ENCODE results near the gene FFAR4.

The FFAR4 gene

GRCh38 chr10:93589648-93590562, 23.4 kb downstream of the FFAR4 start:
- no peaks in the 10 kb centered on the region for H3K9me3 ChIP-seq (ENCODE audit: control insufficient read depth in 2 of 2, low read length in 2 of 2)
- no peaks in the 10 kb centered on the region for H3K36me3 ChIP-seq (ENCODE audit: control insufficient read depth in 2 of 2, insufficient read depth in 2 of 2, low read length in 2 of 2)
- H3K27me3 ChIP-seq (ENCODE audit: control insufficient read depth in 2 of 2, insufficient read depth in 2 of 2, low read length in 2 of 2) = no peaks in the 10 kb centered on the region
- H3K27ac ChIP-seq (ENCODE audit: low read depth in 2 of 2, low read length in 2 of 2) = no peak overlapping the region
- H3K9ac ChIP-seq (ENCODE audit: low read depth in 1 of 2, low read length in 2 of 2) = no peak overlapping the region
- peaks cover 7 to 19% of the 10 kb centered on the region in 2 donors for H3K4me1 ChIP-seq (ENCODE audit: control insufficient read depth in 2 of 2, insufficient read depth in 2 of 2, low read length in 2 of 2)
- no peak overlapping the region for H3K4me3 ChIP-seq (ENCODE audit: low read length in 2 of 2)

GRCh38 chr10:93590638-93591037, 24.2 kb downstream of the FFAR4 start:
- no peak overlapping the region for H3K4me3 ChIP-seq (ENCODE audit: low read length in 2 of 2)
- no peaks in the 10 kb centered on the region for H3K27me3 ChIP-seq (ENCODE audit: control insufficient read depth in 2 of 2, insufficient read depth in 2 of 2, low read length in 2 of 2)
- no peaks in the 10 kb centered on the region for H3K36me3 ChIP-seq (ENCODE audit: control insufficient read depth in 2 of 2, insufficient read depth in 2 of 2, low read length in 2 of 2)
- H3K4me1 ChIP-seq (ENCODE audit: control insufficient read depth in 2 of 2, insufficient read depth in 2 of 2, low read length in 2 of 2) = peaks cover 7 to 19% of the 10 kb centered on the region in 2 donors
- H3K27ac ChIP-seq (ENCODE audit: low read depth in 2 of 2, low read length in 2 of 2) = peak overlapping the region in 1 of 2 donors; percentile 59
- H3K9me3 ChIP-seq (ENCODE audit: control insufficient read depth in 2 of 2, low read length in 2 of 2) = no peaks in the 10 kb centered on the region
- H3K9ac ChIP-seq (ENCODE audit: low read depth in 1 of 2, low read length in 2 of 2) = no peak overlapping the region

GRCh38 chr10:93591065-93591808, 24.8 kb downstream of the FFAR4 start:
- no peaks in the 10 kb centered on the region for H3K27me3 ChIP-seq (ENCODE audit: control insufficient read depth in 2 of 2, insufficient read depth in 2 of 2, low read length in 2 of 2)
- H3K27ac ChIP-seq (ENCODE audit: low read depth in 2 of 2, low read length in 2 of 2) = peak overlapping the region; percentile 52 to 59
- peaks cover 7 to 19% of the 10 kb centered on the region in 2 donors for H3K4me1 ChIP-seq (ENCODE audit: control insufficient read depth in 2 of 2, insufficient read depth in 2 of 2, low read length in 2 of 2)
- H3K4me3 ChIP-seq (ENCODE audit: low read length in 2 of 2) = no peak overlapping the region
- no peaks in the 10 kb centered on the region for H3K9me3 ChIP-seq (ENCODE audit: control insufficient read depth in 2 of 2, low read length in 2 of 2)
- no peak overlapping the region for H3K9ac ChIP-seq (ENCODE audit: low read depth in 1 of 2, low read length in 2 of 2)
- no peaks in the 10 kb centered on the region for H3K36me3 ChIP-seq (ENCODE audit: control insufficient read depth in 2 of 2, insufficient read depth in 2 of 2, low read length in 2 of 2)

- H3K27ac ChIP-seq (ENCODE audit: low read depth in 2 of 2, low read length in 2 of 2) = no peak overlapping the region
- H3K9ac ChIP-seq (ENCODE audit: low read depth in 1 of 2, low read length in 2 of 2) = no peak overlapping the region
- H3K36me3 ChIP-seq (ENCODE audit: control insufficient read depth in 2 of 2, insufficient read depth in 2 of 2, low read length in 2 of 2) = no peaks in the 10 kb centered on the region
- no peaks in the 10 kb centered on the region for H3K27me3 ChIP-seq (ENCODE audit: control insufficient read depth in 2 of 2, insufficient read depth in 2 of 2, low read length in 2 of 2)
- no peak overlapping the region for H3K4me3 ChIP-seq (ENCODE audit: low read length in 2 of 2)
- no peaks in the 10 kb centered on the region for H3K9me3 ChIP-seq (ENCODE audit: control insufficient read depth in 2 of 2, low read length in 2 of 2)
- peaks cover 7 to 19% of the 10 kb centered on the region in 2 donors for H3K4me1 ChIP-seq (ENCODE audit: control insufficient read depth in 2 of 2, insufficient read depth in 2 of 2, low read length in 2 of 2)
Measured at GRCh38 chr10:93593254-93593653, 26.8 kb downstream of the FFAR4 start.

- peaks cover 7 to 19% of the 10 kb centered on the region in 2 donors for H3K4me1 ChIP-seq (ENCODE audit: control insufficient read depth in 2 of 2, insufficient read depth in 2 of 2, low read length in 2 of 2)
- no peak overlapping the region for H3K4me3 ChIP-seq (ENCODE audit: low read length in 2 of 2)
- H3K9ac ChIP-seq (ENCODE audit: low read depth in 1 of 2, low read length in 2 of 2) = no peak overlapping the region
- no peaks in the 10 kb centered on the region for H3K27me3 ChIP-seq (ENCODE audit: control insufficient read depth in 2 of 2, insufficient read depth in 2 of 2, low read length in 2 of 2)
- no peaks in the 10 kb centered on the region for H3K9me3 ChIP-seq (ENCODE audit: control insufficient read depth in 2 of 2, low read length in 2 of 2)
- no peak overlapping the region for H3K27ac ChIP-seq (ENCODE audit: low read depth in 2 of 2, low read length in 2 of 2)
- H3K36me3 ChIP-seq (ENCODE audit: control insufficient read depth in 2 of 2, insufficient read depth in 2 of 2, low read length in 2 of 2) = no peaks in the 10 kb centered on the region
Measured at GRCh38 chr10:93593749-93594148, 27.3 kb downstream of the FFAR4 start.

GRCh38 chr10:93594518-93594917, 28.1 kb downstream of the FFAR4 start:
- no peaks in the 10 kb centered on the region for H3K9me3 ChIP-seq (ENCODE audit: control insufficient read depth in 2 of 2, low read length in 2 of 2)
- H3K27me3 ChIP-seq (ENCODE audit: control insufficient read depth in 2 of 2, insufficient read depth in 2 of 2, low read length in 2 of 2) = no peaks in the 10 kb centered on the region
- peaks cover 7 to 19% of the 10 kb centered on the region in 2 donors for H3K4me1 ChIP-seq (ENCODE audit: control insufficient read depth in 2 of 2, insufficient read depth in 2 of 2, low read length in 2 of 2)
- no peaks in the 10 kb centered on the region for H3K36me3 ChIP-seq (ENCODE audit: control insufficient read depth in 2 of 2, insufficient read depth in 2 of 2, low read length in 2 of 2)
- no peak overlapping the region for H3K9ac ChIP-seq (ENCODE audit: low read depth in 1 of 2, low read length in 2 of 2)
- no peak overlapping the region for H3K27ac ChIP-seq (ENCODE audit: low read depth in 2 of 2, low read length in 2 of 2)
- no peak overlapping the region for H3K4me3 ChIP-seq (ENCODE audit: low read length in 2 of 2)

- peaks cover 7 to 17% of the 10 kb centered on the region in 2 donors for H3K4me1 ChIP-seq (ENCODE audit: control insufficient read depth in 2 of 2, insufficient read depth in 2 of 2, low read length in 2 of 2)
- peaks cover 0 to 9% of the 10 kb centered on the region in 2 donors for H3K27me3 ChIP-seq (ENCODE audit: control insufficient read depth in 2 of 2, insufficient read depth in 2 of 2, low read length in 2 of 2)
- no peaks in the 10 kb centered on the region for H3K9me3 ChIP-seq (ENCODE audit: control insufficient read depth in 2 of 2, low read length in 2 of 2)
- no peak overlapping the region for H3K9ac ChIP-seq (ENCODE audit: low read depth in 1 of 2, low read length in 2 of 2)
- H3K36me3 ChIP-seq (ENCODE audit: control insufficient read depth in 2 of 2, insufficient read depth in 2 of 2, low read length in 2 of 2) = no peaks in the 10 kb centered on the region
- no peak overlapping the region for H3K27ac ChIP-seq (ENCODE audit: low read depth in 2 of 2, low read length in 2 of 2)
- H3K4me3 ChIP-seq (ENCODE audit: low read length in 2 of 2) = no peak overlapping the region
Measured at GRCh38 chr10:93595378-93596161, 29.1 kb downstream of the FFAR4 start.

GRCh38 chr10:93596539-93596938, 30.1 kb downstream of the FFAR4 start:
- H3K9ac ChIP-seq (ENCODE audit: low read depth in 1 of 2, low read length in 2 of 2) = no peak overlapping the region
- no peak overlapping the region for H3K27ac ChIP-seq (ENCODE audit: low read depth in 2 of 2, low read length in 2 of 2)
- no peaks in the 10 kb centered on the region for H3K36me3 ChIP-seq (ENCODE audit: control insufficient read depth in 2 of 2, insufficient read depth in 2 of 2, low read length in 2 of 2)
- peaks cover 3 to 14% of the 10 kb centered on the region in 2 donors for H3K27me3 ChIP-seq (ENCODE audit: control insufficient read depth in 2 of 2, insufficient read depth in 2 of 2, low read length in 2 of 2)
- H3K4me3 ChIP-seq (ENCODE audit: low read length in 2 of 2) = no peak overlapping the region
- peaks cover 6 to 12% of the 10 kb centered on the region in 2 donors for H3K4me1 ChIP-seq (ENCODE audit: control insufficient read depth in 2 of 2, insufficient read depth in 2 of 2, low read length in 2 of 2)
- H3K9me3 ChIP-seq (ENCODE audit: control insufficient read depth in 2 of 2, low read length in 2 of 2) = no peaks in the 10 kb centered on the region

GRCh38 chr10:93597075-93597599, 30.7 kb downstream of the FFAR4 start:
- Histone ChIP-seq H3K4me1 (ENCODE audit: control insufficient read depth in 2 of 2, insufficient read depth in 2 of 2, low read length in 2 of 2) (peaks cover 4 to 8% of the 10 kb centered on the region in 2 donors), H3K9me3 (ENCODE audit: control insufficient read depth in 2 of 2, low read length in 2 of 2) (no peaks in the 10 kb centered on the region), H3K4me3 (ENCODE audit: low read length in 2 of 2) (no peak overlapping the region), H3K27me3 (ENCODE audit: control insufficient read depth in 2 of 2, insufficient read depth in 2 of 2, low read length in 2 of 2) (peaks cover 5 to 20% of the 10 kb centered on the region in 2 donors), H3K36me3 (ENCODE audit: control insufficient read depth in 2 of 2, insufficient read depth in 2 of 2, low read length in 2 of 2) (no peaks in the 10 kb centered on the region), H3K9ac (ENCODE audit: low read depth in 1 of 2, low read length in 2 of 2) (no peak overlapping the region), H3K27ac (ENCODE audit: low read depth in 2 of 2, low read length in 2 of 2) (no peak overlapping the region)
